A673 (cell line): ENCODE measurements around the gene DCLRE1C.

ENCODE experiments used
- CTCF ChIP-seq: fragments of 300-800, 200-600 bp; sonication (generic); conservative IDR thresholded peaks from 2 replicates; pipeline ENCODE4 v1.5.1; 2017; ENCODE audit warnings: low read depth, mild to moderate bottlenecking, antibody characterized with exemption, low read length, moderate library complexity, mixed read lengths
- EZH2 ChIP-seq: fragments of 200-600 bp; sonication (generic); IDR thresholded peaks from 2 replicates; pipeline ENCODE4 v1.6.1; 2017; ENCODE audit warnings: borderline replicate concordance, low read depth, mild to moderate bottlenecking, mixed read lengths, antibody characterized with exemption, low read length; ENCODE audit not compliant: poor library complexity, severe bottlenecking

DNA sequence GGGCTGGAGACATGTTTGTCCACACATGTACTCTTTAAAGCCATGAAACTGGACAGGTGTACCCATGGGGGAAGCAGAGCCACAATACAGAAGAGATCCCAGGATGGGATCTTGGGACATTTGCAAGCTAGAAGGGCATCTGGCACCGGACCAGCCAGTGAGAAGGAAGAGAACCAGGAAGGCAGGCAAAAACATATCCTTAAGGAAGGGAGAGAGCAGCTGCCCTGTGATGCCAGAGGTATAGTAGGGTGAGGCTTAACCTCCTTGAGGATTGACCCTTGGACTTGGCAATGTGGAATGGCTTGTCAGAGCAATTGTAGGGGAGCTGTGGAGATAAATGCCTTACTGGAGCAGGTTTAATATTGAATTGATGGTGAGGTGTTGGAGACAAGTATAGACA lies 93.1 kb downstream of the DCLRE1C start:
- TF ChIP-seq EZH2 (no peak), CTCF (no peak)
